ENCODE results near the gene GPR160. TPM values are rescaled to one million over a fixed set of nuclear protein-coding genes. Genes with fewer than 3 reads are reported as not detected.

Gene GPR160
- total RNA-seq, 1 experiment from 2014 or later, result 9.9 TPM

DNA sequence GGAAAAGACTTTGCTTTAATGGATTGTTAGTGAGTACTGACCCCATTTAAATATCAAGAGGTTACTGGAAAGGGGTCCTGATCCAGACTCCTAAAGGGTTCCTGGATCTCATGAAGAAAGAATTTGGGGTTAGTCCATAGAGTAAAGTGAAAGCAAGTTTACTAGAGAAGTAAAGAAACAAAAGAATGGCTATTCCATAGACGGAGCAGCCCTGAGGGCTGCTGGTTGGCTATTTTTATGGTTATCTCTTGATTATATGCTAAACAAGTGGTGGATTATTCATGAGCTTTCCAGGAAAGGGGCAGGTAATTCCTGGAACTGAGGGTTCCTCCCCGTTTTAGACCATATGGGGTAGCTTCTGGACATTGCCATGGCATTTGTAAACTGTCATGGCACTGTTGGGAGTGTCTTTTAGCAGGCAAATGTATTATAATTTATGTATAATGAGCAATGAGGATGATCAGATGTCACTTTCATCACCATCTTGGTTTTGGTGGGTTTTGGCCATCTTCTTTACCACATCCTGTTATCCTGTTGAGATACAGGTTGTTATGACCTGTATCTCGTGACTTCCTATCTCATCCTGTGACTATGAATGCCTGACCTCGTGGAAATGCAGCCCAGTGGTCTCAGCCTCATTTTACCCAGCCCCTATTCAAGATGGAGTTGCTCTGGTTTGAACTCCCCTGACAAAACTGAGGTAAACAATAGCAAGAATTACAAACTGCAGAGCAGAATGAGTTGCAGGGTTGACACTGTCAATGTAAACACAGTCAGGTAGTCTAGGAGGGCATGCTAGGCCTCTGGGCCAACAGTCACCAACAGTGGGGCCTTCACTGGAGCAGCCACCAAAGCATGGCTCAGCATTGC lies 10.3 kb upstream of the GPR160 start (continued):
- TF ChIP-seq, protein P1, sequence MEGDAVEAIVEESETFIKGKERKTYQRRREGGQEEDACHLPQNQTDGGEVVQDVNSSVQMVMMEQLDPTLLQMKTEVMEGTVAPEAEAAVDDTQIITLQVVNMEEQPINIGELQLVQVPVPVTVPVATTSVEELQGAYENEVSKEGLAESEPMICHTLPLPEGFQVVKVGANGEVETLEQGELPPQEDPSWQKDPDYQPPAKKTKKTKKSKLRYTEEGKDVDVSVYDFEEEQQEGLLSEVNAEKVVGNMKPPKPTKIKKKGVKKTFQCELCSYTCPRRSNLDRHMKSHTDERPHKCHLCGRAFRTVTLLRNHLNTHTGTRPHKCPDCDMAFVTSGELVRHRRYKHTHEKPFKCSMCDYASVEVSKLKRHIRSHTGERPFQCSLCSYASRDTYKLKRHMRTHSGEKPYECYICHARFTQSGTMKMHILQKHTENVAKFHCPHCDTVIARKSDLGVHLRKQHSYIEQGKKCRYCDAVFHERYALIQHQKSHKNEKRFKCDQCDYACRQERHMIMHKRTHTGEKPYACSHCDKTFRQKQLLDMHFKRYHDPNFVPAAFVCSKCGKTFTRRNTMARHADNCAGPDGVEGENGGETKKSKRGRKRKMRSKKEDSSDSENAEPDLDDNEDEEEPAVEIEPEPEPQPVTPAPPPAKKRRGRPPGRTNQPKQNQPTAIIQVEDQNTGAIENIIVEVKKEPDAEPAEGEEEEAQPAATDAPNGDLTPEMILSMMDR (IDR thresholded peaks at IDR 0.05 in 2 of 3, conservative IDR thresholded peaks at IDR 0.05 in 1 of 3; ENCODE audit: borderline replicate concordance in 1 of 3, insufficient read depth in 1 of 3, low read depth in 2 of 3, low read length in 2 of 3), result no peak
- TF ChIP-seq, protein P2, sequence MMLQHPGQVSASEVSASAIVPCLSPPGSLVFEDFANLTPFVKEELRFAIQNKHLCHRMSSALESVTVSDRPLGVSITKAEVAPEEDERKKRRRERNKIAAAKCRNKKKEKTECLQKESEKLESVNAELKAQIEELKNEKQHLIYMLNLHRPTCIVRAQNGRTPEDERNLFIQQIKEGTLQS (IDR thresholded peaks at IDR 0.05), result no peak
- TF ChIP-seq TCF7L2 (IDR thresholded peaks at IDR 0.05; ENCODE audit: borderline replicate concordance, extremely low read depth, insufficient read depth, insufficient read length), result no peak
- TF ChIP-seq EGR1 (IDR thresholded peaks at IDR 0.05; ENCODE audit: low read depth), result no peak
- TF ChIP-seq POLR2AphosphoS5 (IDR thresholded peaks at IDR 0.05; ENCODE audit: low read depth, low read length), result no peak
- no peak for TF ChIP-seq EZH2 (IDR thresholded peaks at IDR 0.05)
- TF ChIP-seq EZH2phosphoT487 (IDR thresholded peaks at IDR 0.05; ENCODE audit: borderline replicate concordance), result no peak
- TF ChIP-seq ZNF274 (IDR thresholded peaks at IDR 0.05; ENCODE audit: low read depth, low read length), result no peak
- TF ChIP-seq, protein P3, sequence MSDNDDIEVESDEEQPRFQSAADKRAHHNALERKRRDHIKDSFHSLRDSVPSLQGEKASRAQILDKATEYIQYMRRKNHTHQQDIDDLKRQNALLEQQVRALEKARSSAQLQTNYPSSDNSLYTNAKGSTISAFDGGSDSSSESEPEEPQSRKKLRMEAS (IDR thresholded peaks at IDR 0.05), result no peak
- no peak for TF ChIP-seq FOSL1 (IDR thresholded peaks at IDR 0.05; ENCODE audit: low read depth)
- no peak for TF ChIP-seq POLR2A (IDR thresholded peaks at IDR 0.05; ENCODE audit: borderline replicate concordance, extremely low read depth, insufficient read depth, insufficient read length)
- no peak for TF ChIP-seq SRF (IDR thresholded peaks at IDR 0.05; ENCODE audit: low read depth)
- TF ChIP-seq SIN3A (IDR thresholded peaks at IDR 0.05; ENCODE audit: low read depth), result no peak
- TF ChIP-seq CEBPB (IDR thresholded peaks at IDR 0.05; ENCODE audit: low read depth), result no peak
- TF ChIP-seq CBX3 (IDR thresholded peaks at IDR 0.05; ENCODE audit: low read depth), result no peak
